Loucy (cell line): Measurements from ENCODE around the gene BST2.

Experiments used
- H2AFZ ChIP-seq: fragments of 200-600 bp; sonication (generic); 2 replicates; pipeline ENCODE4 v1.6.0; 2016; ENCODE audit warnings: antibody characterized with exemption, mild to moderate bottlenecking, low read length, moderate library complexity
- H3F3A ChIP-seq: fragments of 200-600 bp; 2 replicates; pipeline ENCODE4 v1.6.0; 2016; ENCODE audit warnings: antibody characterized with exemption, low read depth, mild to moderate bottlenecking
- H3K27me3 ChIP-seq: fragments of 200-600 bp; sonication (generic); 2 replicates; pipeline ENCODE4 v1.6.1; 2014; ENCODE audit warnings: low read length, mild to moderate bottlenecking; ENCODE audit not compliant: insufficient read depth, poor library complexity, severe bottlenecking
- H3K36me3 ChIP-seq: fragments of 200-600 bp; sonication (generic); 2 replicates; pipeline ENCODE4 v1.6.1; 2016; ENCODE audit warnings: low read length; ENCODE audit not compliant: insufficient read depth
- H3K4me1 ChIP-seq: fragments of 200-600 bp; sonication (generic); 2 replicates; pipeline ENCODE4 v1.5.1; 2014; ENCODE audit warnings: low read length, mild to moderate bottlenecking; ENCODE audit not compliant: insufficient read depth, poor library complexity, severe bottlenecking
- H3K4me2 ChIP-seq: fragments of 200-600 bp; sonication (generic); 2 replicates; pipeline ENCODE4 v1.6.0; 2014; ENCODE audit warnings: antibody characterized with exemption, low read length, low read depth, mild to moderate bottlenecking; ENCODE audit not compliant: poor library complexity, severe bottlenecking
- H3K4me3 ChIP-seq: fragments of 200-600 bp; sonication (generic); 2 replicates; pipeline ENCODE4 v1.5.1; 2014; ENCODE audit warnings: low read length, mild to moderate bottlenecking, mixed read lengths; ENCODE audit not compliant: poor library complexity, severe bottlenecking
- H3K79me2 ChIP-seq: fragments of 200-600 bp; sonication (generic); 2 replicates; pipeline ENCODE4 v1.6.1; 2014; ENCODE audit warnings: low read length; ENCODE audit not compliant: insufficient read depth
- H3K9ac ChIP-seq: fragments of 200-600 bp; sonication (generic); 2 replicates; pipeline ENCODE4 v1.6.0; 2014; ENCODE audit warnings: mild to moderate bottlenecking, low read depth, low read length, moderate library complexity; ENCODE audit not compliant: poor library complexity, severe bottlenecking
- H3K9me2 ChIP-seq: fragments of 200-600 bp; sonication (generic); replicated peaks from 2 replicates; pipeline ENCODE4 v1.6.1; 2016; ENCODE audit warnings: low read depth, low read length, mixed read lengths
- H3K9me3 ChIP-seq: fragments of 200-600 bp; sonication (generic); 2 replicates; pipeline ENCODE4 v1.6.1; 2014; ENCODE audit warnings: mild to moderate bottlenecking, antibody characterized with exemption, low read length, low read depth; ENCODE audit not compliant: insufficient read depth
- H4K20me1 ChIP-seq: fragments of 200-600 bp; sonication (generic); 2 replicates; pipeline ENCODE4 v1.6.0; 2014; ENCODE audit warnings: antibody characterized with exemption, low read length, mild to moderate bottlenecking; ENCODE audit not compliant: insufficient read depth, poor library complexity, severe bottlenecking
- EZH2phosphoT487 ChIP-seq: fragments of 200-600 bp; IDR thresholded peaks from 2 replicates; pipeline ENCODE4 v1.6.1; 2018; ENCODE audit warnings: antibody characterized with exemption, mild to moderate bottlenecking, moderate library complexity, borderline replicate concordance
- TF ChIP-seq, protein P1 (sequence below): fragments of 200-600 bp; sonication (generic); conservative IDR thresholded peaks from 2 replicates; pipeline ENCODE4 v1.5.1; 2014; ENCODE audit warnings: mild to moderate bottlenecking, antibody characterized with exemption, low read length

BST2 gene

DNA sequence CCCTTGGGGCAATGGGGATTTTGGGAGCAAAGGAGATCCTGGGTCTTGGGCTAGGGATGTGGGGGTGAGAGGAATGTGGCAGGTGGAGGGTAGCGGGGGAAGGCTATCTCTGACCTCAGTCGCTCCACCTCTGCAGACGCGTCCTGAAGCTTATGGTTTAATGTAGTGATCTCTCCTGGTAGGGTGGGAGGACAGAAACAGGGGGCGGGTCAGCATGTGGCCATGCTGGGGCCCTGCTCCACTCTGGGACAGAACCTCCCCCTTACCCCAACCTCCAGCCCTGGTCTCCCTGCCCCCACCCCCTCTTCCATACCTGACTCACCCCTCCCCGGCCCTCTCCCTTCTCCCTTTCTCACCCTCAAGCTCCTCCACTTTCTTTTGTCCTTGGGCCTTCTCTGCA is 1.4 kb downstream of the BST2 start:
- TF ChIP-seq, protein P1, sequence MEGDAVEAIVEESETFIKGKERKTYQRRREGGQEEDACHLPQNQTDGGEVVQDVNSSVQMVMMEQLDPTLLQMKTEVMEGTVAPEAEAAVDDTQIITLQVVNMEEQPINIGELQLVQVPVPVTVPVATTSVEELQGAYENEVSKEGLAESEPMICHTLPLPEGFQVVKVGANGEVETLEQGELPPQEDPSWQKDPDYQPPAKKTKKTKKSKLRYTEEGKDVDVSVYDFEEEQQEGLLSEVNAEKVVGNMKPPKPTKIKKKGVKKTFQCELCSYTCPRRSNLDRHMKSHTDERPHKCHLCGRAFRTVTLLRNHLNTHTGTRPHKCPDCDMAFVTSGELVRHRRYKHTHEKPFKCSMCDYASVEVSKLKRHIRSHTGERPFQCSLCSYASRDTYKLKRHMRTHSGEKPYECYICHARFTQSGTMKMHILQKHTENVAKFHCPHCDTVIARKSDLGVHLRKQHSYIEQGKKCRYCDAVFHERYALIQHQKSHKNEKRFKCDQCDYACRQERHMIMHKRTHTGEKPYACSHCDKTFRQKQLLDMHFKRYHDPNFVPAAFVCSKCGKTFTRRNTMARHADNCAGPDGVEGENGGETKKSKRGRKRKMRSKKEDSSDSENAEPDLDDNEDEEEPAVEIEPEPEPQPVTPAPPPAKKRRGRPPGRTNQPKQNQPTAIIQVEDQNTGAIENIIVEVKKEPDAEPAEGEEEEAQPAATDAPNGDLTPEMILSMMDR: no peak
- TF ChIP-seq EZH2phosphoT487: no peak
- Histone ChIP-seq H3K4me3 (peak overlapping the region; percentile 75), H2AFZ (no peak overlapping the region), H3K4me1 (peaks cover 23% of the 10 kb centered on the region), H3K9me3 (no peaks in the 10 kb centered on the region), H3K27me3 (no peaks in the 10 kb centered on the region), H3K79me2 (peaks cover 54% of the 10 kb centered on the region), H3K36me3 (peaks cover 6% of the 10 kb centered on the region; the same call in 1 of the 2 replicates), H3K4me2 (peak overlapping the region; percentile 86), H3K9ac (peak overlapping the region; percentile 82), H4K20me1 (peaks cover 22% of the 10 kb centered on the region), H3K9me2 (no peaks in the 10 kb centered on the region), H3F3A (no peaks in the 10 kb centered on the region)

DNA sequence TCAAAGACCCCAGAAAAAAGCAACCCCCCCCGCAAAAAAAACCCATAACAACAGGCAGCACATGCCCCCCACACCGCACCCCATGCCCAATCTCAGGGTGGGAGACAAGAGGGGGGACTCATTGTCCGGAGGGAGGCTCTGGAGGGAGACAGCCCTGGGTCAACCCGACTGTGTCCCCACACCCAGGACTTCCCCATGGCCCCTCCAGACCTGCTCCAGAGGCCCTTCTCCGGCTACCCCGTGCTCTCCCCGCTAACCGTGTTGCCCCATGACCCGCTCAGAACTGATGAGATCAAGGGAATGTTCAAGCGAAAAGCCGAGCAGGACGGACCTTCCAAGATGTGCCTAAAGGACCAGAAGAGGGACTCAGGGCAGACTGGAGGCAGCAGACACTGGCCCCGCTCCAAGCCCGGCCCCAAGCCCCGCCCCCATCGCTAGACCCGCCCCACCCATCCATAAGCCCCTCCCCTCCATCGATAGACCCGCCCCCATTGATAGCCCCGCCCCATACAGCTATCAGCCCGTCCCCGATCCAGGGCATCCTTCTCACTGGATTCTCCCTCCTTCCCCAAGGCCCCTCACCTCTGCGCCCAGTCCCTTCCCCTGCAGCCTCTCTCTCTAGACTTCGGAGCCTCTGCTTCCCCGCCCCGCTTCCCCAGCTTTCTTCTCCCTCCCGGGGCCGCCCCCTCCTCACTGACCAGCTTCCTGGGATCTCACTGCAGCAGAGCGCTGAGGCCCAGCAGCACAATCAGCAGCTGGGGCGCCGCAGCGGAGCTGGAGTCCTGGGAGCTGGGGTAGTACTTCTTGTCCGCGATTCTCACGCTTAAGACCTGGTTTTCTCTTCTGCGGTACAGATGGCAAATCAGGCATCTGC is 2.2 kb downstream of the BST2 start:
- Histone ChIP-seq H3K9me3 (no peaks in the 10 kb centered on the region), H4K20me1 (peaks cover 22% of the 10 kb centered on the region), H3K4me3 (peak overlapping the region; percentile 75), H3F3A (no peaks in the 10 kb centered on the region), H3K4me1 (peaks cover 23% of the 10 kb centered on the region), H3K4me2 (peak overlapping the region; percentile 86), H3K27me3 (no peaks in the 10 kb centered on the region), H3K9me2 (no peaks in the 10 kb centered on the region), H3K36me3 (peaks cover 6% of the 10 kb centered on the region; the same call in 1 of the 2 replicates), H3K9ac (peak overlapping the region; percentile 82), H2AFZ (no peak overlapping the region), H3K79me2 (peaks cover 54% of the 10 kb centered on the region)
- TF ChIP-seq EZH2phosphoT487: no peak
- TF ChIP-seq, protein P1: no peak

DNA sequence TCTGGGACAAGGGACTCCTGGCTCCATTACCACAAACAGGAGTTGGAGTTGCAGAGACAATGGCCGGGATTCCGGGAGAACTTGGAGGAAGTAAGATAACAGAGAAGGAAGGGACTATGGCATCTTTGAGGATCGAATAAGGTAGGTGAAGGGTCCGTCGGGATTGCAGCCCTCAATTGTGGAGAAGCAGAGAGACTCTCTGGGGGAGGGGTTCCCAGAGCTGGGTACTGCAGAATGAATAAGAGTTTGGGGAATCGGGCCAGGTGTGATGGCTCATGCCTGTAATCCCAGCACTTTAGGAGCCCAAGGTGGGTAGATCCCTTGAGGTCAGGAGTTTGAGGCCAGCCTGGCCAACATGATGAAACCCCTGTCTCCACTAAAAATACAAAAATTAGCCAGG is 3.8 kb downstream of the BST2 start:
- TF ChIP-seq, protein P1: no peak
- TF ChIP-seq EZH2phosphoT487: no peak
- Histone ChIP-seq H3K9ac (no peak overlapping the region), H3K9me2 (no peaks in the 10 kb centered on the region), H3K4me3 (no peak overlapping the region), H3K4me2 (no peak overlapping the region), H3F3A (no peaks in the 10 kb centered on the region), H3K36me3 (peaks cover 6% of the 10 kb centered on the region; the same call in 1 of the 2 replicates), H3K4me1 (peaks cover 19% of the 10 kb centered on the region), H2AFZ (no peak overlapping the region), H3K79me2 (peaks cover 45% of the 10 kb centered on the region), H3K27me3 (no peaks in the 10 kb centered on the region), H4K20me1 (peaks cover 22% of the 10 kb centered on the region), H3K9me3 (no peaks in the 10 kb centered on the region)
